IMR-90 (cell line): ENCODE measurements around the gene COL27A1. TPM values are rescaled to one million over a fixed set of nuclear protein-coding genes. Genes with fewer than 3 reads are reported as not detected.

Experiments
- ATAC-seq: fragments of 200-7000 bp; cut with Tn5 transposase; 2 replicates; pipeline ENCODE4 v1.9.1; 2020; ENCODE audit warnings: low read depth, mild to moderate bottlenecking, moderate library complexity
- BruUV-seq: library from RNA; stranded (reverse); fragments of 400-500 nt; replicated peaks from 2 replicates; lab custom pipeline; 2021; lab: Mats Ljungman, UMichigan
- CTCF ChIA-PET: fragments of 300-600 bp; formaldehyde crosslinking; extraction: SDS; loops from one replicate; lab custom pipeline; 2021; ENCODE audit warnings: antibody characterized with exemption; lab: Yijun Ruan, JAX
- POLR2A ChIA-PET: fragments of 300-600 bp; sonication (Branson Sonifier 250); formaldehyde crosslinking; loops from one replicate; lab custom pipeline; 2022; ENCODE audit warnings: antibody characterized with exemption; ENCODE audit not compliant: unreplicated experiment; lab: Charles Lee
- DNase-seq: peaks from one replicate; pipeline ENCODE4 v3.0.0; 2013
- H2AFZ ChIP-seq: replicated peaks from 2 replicates; pipeline ENCODE3; 2013; ENCODE audit warnings: low read length, mild to moderate bottlenecking; ENCODE audit not compliant: poor library complexity
- H2AK5ac ChIP-seq: 2 replicates; pipeline ENCODE4 v1.6.1; 2013; ENCODE audit warnings: low read depth, low read length, inconsistent platforms
- H2AK9ac ChIP-seq: replicated peaks from 2 replicates; pipeline ENCODE3; 2013; ENCODE audit warnings: mild to moderate bottlenecking, low read depth, low read length, moderate library complexity; ENCODE audit not compliant: poor library complexity
- H2BK120ac ChIP-seq: 2 replicates; pipeline ENCODE4 v1.6.1; 2013; ENCODE audit warnings: low read depth, low read length, inconsistent platforms
- H2BK15ac ChIP-seq: 3 replicates; pipeline ENCODE4 v1.6.1; 2013; ENCODE audit warnings: low read depth, low read length, inconsistent platforms
- H2BK20ac ChIP-seq: 2 replicates; pipeline ENCODE4 v1.6.1; 2013; ENCODE audit warnings: low read depth, mild to moderate bottlenecking, inconsistent platforms, low read length, moderate library complexity
- H2BK5ac ChIP-seq: 2 replicates; pipeline ENCODE4 v1.6.1; 2013; ENCODE audit warnings: mild to moderate bottlenecking, low read depth, low read length, inconsistent platforms; ENCODE audit not compliant: poor library complexity, severe bottlenecking
- H3K14ac ChIP-seq: replicated peaks from 2 replicates; pipeline ENCODE4 v1.6.1; 2013; ENCODE audit warnings: low read depth, low read length, inconsistent platforms
- H3K18ac ChIP-seq: 2 replicates; pipeline ENCODE4 v1.6.1; 2013; ENCODE audit warnings: low read depth, low read length, control low read depth
- H3K23ac ChIP-seq: 2 replicates; pipeline ENCODE4 v1.6.1; 2013; ENCODE audit warnings: low read depth, low read length, inconsistent platforms
- H3K27ac ChIP-seq: 2 replicates; pipeline ENCODE4 v1.5.1; 2013; ENCODE audit warnings: mild to moderate bottlenecking, control low read depth, low read length; ENCODE audit not compliant: insufficient read depth
- H3K27me3 ChIP-seq: 2 replicates; pipeline ENCODE4 v1.6.1; 2013; ENCODE audit warnings: low read length; ENCODE audit not compliant: control insufficient read depth, insufficient read depth
- H3K36me3 ChIP-seq: 2 replicates; pipeline ENCODE4 v1.6.1; 2013; ENCODE audit warnings: low read length, mixed read lengths; ENCODE audit not compliant: control insufficient read depth, insufficient read depth
- H3K4ac ChIP-seq: 2 replicates; pipeline ENCODE4 v1.6.1; 2013; ENCODE audit warnings: low read depth, low read length, inconsistent platforms
- H3K4me1 ChIP-seq: 2 replicates; pipeline ENCODE4 v1.6.1; 2013; ENCODE audit warnings: low read length, mixed read lengths; ENCODE audit not compliant: control insufficient read depth, insufficient read depth
- H3K4me2 ChIP-seq: 2 replicates; pipeline ENCODE4 v1.6.1; 2013; ENCODE audit warnings: low read depth, mild to moderate bottlenecking, control low read depth, low read length, moderate library complexity
- H3K4me3 ChIP-seq: 2 replicates; pipeline ENCODE4 v1.5.1; 2013; ENCODE audit warnings: low read depth, mild to moderate bottlenecking, control low read depth, low read length, moderate library complexity; ENCODE audit not compliant: insufficient read depth
- H3K56ac ChIP-seq: 2 replicates; pipeline ENCODE4 v1.6.1; 2013; ENCODE audit warnings: low read length, inconsistent platforms; ENCODE audit not compliant: insufficient read depth; ENCODE audit errors: extremely low read depth
- H3K79me1 ChIP-seq, 2 experiments: 2 replicates each; pipeline ENCODE4 v1.6.1; 2013; ENCODE audit warnings: low read length in 2 of 2, inconsistent platforms in 1 of 2, low read depth in 1 of 2
- H3K9ac ChIP-seq: 2 replicates; pipeline ENCODE4 v1.6.1; 2013; ENCODE audit warnings: low read depth, low read length, control low read depth
- H3K9me1 ChIP-seq: 2 replicates; pipeline ENCODE4 v1.6.1; 2013; ENCODE audit warnings: low read length, inconsistent platforms; ENCODE audit not compliant: insufficient read depth
- H3K9me3 ChIP-seq: 2 replicates; pipeline ENCODE4 v1.6.1; 2013; ENCODE audit warnings: low read length; ENCODE audit not compliant: control insufficient read depth, insufficient read depth
- H4K20me1 ChIP-seq: 2 replicates; pipeline ENCODE4 v1.6.1; 2013; ENCODE audit warnings: low read length, inconsistent platforms; ENCODE audit not compliant: insufficient read depth
- H4K5ac ChIP-seq: 2 replicates; pipeline ENCODE4 v1.6.1; 2013; ENCODE audit warnings: mild to moderate bottlenecking, low read depth, low read length, control low read depth
- H4K8ac ChIP-seq, 2 experiments: 2 replicates each; pipeline ENCODE4 v1.6.1; 2013; ENCODE audit warnings: low read depth in 2 of 2, low read length in 2 of 2, control low read depth in 1 of 2, inconsistent platforms in 1 of 2
- H4K91ac ChIP-seq: 2 replicates; pipeline ENCODE4 v1.6.1; 2013; ENCODE audit warnings: low read depth, low read length, inconsistent platforms; ENCODE audit not compliant: insufficient read depth
- CEBPB ChIP-seq: IDR thresholded peaks from 2 replicates; pipeline ENCODE4 v1.6.1; 2012; ENCODE audit warnings: low read depth, low read length, improper control_type of control experiment
- ELK1 ChIP-seq: fragments of 150-350 bp; IDR thresholded peaks from 2 replicates; pipeline ENCODE4 v1.6.1; 2016; ENCODE audit warnings: low read depth, mild to moderate bottlenecking, low read length, moderate library complexity, borderline replicate concordance
- RCOR1 ChIP-seq: IDR thresholded peaks from 2 replicates; pipeline ENCODE4 v1.6.1; 2012; ENCODE audit warnings: mild to moderate bottlenecking, low read length, improper control_type of control experiment; ENCODE audit not compliant: insufficient replicate concordance
- USF2 ChIP-seq: fragments of 150-350 bp; IDR thresholded peaks from 2 replicates; pipeline ENCODE4 v1.6.1; 2017; ENCODE audit warnings: mild to moderate bottlenecking, antibody characterized with exemption, low read length, low read depth
- WGBS, 2 experiments: methylation state at CpG; one replicate each; pipeline versions ENCODE4 v1.1.5 to v1.1.7; 2013; ENCODE audit warnings: missing lambda C conversion rate in 2 of 2; ENCODE audit not compliant: insufficient read length in 1 of 2; ENCODE audit errors: extremely low coverage in 2 of 2; 5-methylcytosine and 5-hydroxymethylcytosine counted together
- dilution Hi-C: fragments of 300-500 bp; cut with HindIII; formaldehyde crosslinking; loops from one replicate; pipeline ENCODE4 v1.14.3; 2018; ENCODE audit warnings: low sequenced_read_pairs; ENCODE audit not compliant: unreplicated experiment
- in situ Hi-C: fragments of 300-500 bp; cut with MboI; formaldehyde crosslinking; loops from 3 replicates; pipeline ENCODE4 v1.14.3; 2019; ENCODE audit warnings: low sequenced_read_pairs, inconsistent platforms, mixed read lengths
- intact Hi-C: fragments of 100-400 bp; cut with micrococcal nuclease; formaldehyde crosslinking; loops from 2 replicates; pipeline ENCODE4 v1.10.0; 2022
- polyA plus RNA-seq, 3 experiments: library from polyadenylated mRNA; depleted of rRNA; stranded (reverse); fragments of >200 nt; gene quantifications; 2 replicates each; pipeline ENCODE4 v1.2.3, GENCODE V29; 2012; ENCODE audit warnings: low replicate concordance in 1 of 3
- total RNA-seq: library from RNA; depleted of rRNA; stranded (reverse); fragments of >200 nt; gene quantifications from 2 replicates; pipeline ENCODE4 v1.2.3, GENCODE V29; 2012

COL27A1 gene
- total and polyA plus RNA-seq, 2 of the 4 experiments (the other 2 are of a cell fraction) = 3.2 to 18.3 TPM

- Histone ChIP-seq H3K27ac (no peak overlapping the region), H2BK15ac (no peak overlapping the region), H3K79me1 (no peaks in the 10 kb centered on the region), H3K23ac (no peak overlapping the region), H4K8ac (no peak overlapping the region), H4K91ac (no peak overlapping the region), H2BK120ac (no peak overlapping the region), H3K18ac (no peak overlapping the region), H2BK20ac (no peak overlapping the region), H3K9me3 (peaks cover 8% of the 10 kb centered on the region), H2AFZ (no peak overlapping the region), H2AK9ac (no peak overlapping the region), H3K9ac (no peak overlapping the region), H3K36me3 (no peaks in the 10 kb centered on the region), H2AK5ac (no peak overlapping the region), H3K4me2 (no peak overlapping the region), H3K4me1 (no peaks in the 10 kb centered on the region), H3K14ac (no peak overlapping the region), H3K9me1 (no peaks in the 10 kb centered on the region), H3K4ac (no peak overlapping the region), H3K27me3 (peaks cover 78% of the 10 kb centered on the region), H3K56ac (no peak overlapping the region), H3K4me3 (no peak overlapping the region), H2BK5ac (no peak overlapping the region), H4K5ac (no peak overlapping the region), H4K20me1 (no peaks in the 10 kb centered on the region)
- TF ChIP-seq RCOR1 = no peak
- no peak for TF ChIP-seq CEBPB
- TF ChIP-seq ELK1 = no peak
- TF ChIP-seq USF2 = no peak
- DNase-seq (no peak), ATAC-seq (no peak)
- WGBS, 2 experiments = no CpG with 5 or more reads among the region's 6 CpGs
- no TSS peak for BruUV-seq
- POLR2A ChIA-PET = no interaction called here
- intact Hi-C loops = no loop called here
- CTCF ChIA-PET = interaction anchor here (0.9 to 1.1 kb wide), 2 partner anchors 10 to 29 kb away, joined by 3 read pairs; no protein-coding TSS in a partner anchor
- dilution Hi-C loops = no loop called here
- in situ Hi-C loops = no loop called here
Observed at GRCh38 chr9:114137831-114138230, 17.5 kb upstream of the COL27A1 start.
